DMS53 (cell line): ENCODE data around the gene SMIM38.

Experiments used
- DNase-seq: peaks from one replicate; lab custom pipeline; 2025; lab: John Stamatoyannopoulos, UW

Gene SMIM38

DNA sequence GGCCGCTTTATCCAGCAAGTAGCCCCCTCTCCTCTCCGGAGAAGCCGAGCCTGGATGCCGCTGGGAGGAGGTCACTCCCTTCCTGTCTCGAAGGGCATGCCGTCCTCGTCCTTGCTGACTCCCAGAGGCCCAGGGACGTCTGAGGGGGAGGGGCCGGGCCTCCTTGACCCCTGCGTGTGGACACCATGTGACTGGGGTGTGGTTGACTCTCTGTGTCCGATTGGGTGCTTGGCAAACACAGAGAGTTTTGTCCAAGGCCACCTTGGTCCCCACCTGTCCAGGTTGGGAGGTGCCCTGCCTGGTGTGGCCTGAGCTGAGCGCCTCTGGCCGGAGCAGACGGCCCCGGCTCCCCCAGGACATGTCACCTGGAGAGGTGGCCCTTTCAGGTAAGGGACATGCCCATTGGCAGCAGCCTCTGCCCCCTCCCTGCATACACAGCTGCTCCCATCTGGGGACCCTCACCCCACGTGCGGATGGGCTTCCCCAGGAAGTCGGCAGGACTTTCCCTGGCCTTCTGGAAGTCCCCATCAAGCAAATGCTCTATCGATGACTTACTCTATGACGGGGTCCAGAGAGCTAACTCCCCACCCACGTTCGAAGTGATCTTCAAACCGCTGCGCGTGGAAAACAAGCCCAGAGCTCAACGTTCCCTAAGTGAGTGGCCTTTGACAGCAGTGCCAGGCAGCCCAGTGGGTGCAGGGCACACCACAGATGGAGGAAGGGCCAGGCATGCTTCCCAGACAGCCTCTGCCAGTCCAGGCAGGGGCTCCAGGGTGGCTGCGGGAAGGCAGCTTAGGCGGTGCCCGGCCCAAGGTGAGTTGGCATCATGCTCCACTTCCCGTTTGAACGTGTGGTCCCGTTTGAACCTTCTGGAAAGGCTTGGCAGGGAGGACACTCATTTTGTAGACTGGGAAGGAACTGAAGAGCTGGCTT, at the start of gene SMIM38:
Gene SMIM38 (plus strand): TSS at position 634 of the 933 bp plus-strand sequence. CDS start 1,912 bp downstream, outside the sequence.
- DNase-seq = no peak

DNA sequence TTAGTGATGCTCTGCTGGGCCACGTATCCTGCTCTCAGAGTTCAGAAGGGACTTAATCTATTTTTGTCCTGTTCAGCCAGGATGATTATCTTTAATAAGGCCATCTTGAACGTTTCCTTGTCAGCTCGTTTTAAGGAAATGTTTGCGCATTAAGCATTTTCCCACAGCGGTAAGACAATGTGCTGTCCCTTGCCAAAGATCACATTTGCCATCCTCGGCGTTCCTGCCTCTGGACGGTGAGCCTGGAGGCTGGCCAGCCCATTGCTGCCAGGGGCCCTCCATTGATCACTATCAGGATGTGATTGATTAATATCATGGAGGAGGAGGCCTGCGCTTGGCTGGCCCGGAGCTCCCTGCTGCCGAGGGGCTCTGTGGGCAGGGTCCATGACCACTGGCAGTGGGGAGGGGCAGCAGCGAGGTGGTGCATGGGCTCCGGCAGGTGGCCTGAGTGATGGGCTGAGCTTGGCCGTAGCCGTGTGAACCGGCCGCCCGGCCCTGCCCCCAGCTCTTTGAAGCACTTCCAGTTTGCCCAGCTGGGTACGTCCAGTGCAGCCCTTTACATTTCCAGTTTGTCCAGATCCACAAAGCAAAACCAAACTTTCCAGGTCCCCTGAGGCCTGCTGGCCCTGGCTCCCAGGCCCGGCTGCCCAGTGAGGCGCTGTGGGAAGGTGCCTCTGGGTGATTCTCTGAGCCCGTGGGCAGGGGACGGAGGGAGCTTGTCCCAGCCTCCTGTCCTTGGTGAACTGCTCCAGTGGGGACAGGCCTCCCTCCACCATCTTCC, 49.5 kb upstream of the SMIM38 start:
- no peak for DNase-seq

DNA sequence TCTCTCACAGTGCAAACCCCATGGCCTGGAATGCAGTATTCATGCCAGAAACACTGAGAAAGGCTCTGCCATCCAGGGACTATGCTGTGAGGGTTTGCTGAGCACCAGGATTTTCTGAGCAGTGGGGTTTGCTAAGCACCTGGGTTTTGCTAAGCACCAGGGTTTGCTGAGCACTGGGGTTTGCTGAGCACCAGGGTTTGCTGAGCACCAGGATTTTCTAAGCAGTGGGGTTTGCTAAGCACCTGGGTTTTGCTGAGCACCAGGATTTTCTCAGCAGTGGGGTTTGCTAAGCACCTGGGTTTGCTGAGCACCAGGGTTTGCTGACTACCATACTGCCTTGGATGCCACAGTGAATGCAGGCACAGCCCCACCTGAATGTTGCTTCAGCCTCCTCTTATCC, 48.3 kb upstream of the SMIM38 start:
- no peak for DNase-seq

DNA sequence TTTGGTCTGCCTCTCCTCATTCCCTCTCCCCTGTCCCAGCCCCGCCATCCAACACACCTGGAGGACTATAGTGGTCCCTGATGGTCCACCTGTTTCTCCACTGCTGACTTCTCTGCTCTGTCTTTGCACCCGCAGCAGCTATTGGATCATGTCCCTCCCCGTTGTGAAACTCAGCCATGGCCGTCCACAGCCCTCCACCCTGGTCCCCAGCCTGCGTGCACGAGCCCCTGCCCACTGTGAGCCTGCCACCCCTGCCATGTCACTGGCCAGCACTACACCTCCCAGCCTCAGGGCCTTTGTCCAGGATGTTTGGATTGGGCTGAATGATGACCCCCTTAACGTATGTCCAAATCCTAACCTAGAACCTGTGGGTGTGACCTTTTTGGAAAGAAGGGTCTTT, 47.7 kb upstream of the SMIM38 start:
- no peak for DNase-seq

DNA sequence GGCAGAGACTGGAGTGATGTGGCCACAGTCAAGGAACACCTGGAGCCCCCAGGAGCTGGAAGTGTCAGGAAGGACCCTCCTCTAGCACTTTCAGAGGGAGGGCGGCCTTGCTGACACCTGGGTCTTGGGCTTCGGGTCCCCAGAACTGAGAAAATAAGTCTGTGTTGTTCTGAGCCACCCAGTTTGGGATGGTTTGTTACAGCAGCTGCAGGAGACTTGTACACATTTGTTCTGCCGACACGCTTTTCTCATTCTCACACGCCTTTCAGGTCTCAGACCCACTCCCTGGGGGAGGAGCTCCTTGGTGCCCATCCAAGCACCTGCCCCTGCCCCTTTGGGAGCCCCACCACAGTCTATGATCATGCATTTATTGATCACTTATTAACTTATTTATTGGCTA, 47.2 kb upstream of the SMIM38 start:
- no peak for DNase-seq

DNA sequence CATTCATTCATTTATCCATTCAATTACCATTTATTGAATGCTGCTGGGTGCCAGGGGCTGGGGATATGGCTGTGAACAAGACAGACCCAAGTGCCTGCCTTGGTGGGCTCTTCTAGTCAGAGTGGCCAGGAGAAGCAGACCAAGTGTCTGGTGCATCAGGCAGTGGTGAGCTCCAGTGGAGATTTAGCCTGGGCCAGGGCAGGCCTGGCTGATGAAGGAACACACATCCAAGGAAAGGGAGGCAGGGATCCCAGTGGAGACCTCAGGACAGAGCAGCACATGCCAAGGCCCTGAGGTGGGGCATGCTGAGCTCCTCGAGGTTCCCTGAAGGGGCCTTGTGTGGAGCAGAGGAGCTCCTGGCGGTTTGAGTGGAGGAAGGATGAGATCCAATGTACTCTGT, 46.6 kb upstream of the SMIM38 start:
- DNase-seq = no peak

DNA sequence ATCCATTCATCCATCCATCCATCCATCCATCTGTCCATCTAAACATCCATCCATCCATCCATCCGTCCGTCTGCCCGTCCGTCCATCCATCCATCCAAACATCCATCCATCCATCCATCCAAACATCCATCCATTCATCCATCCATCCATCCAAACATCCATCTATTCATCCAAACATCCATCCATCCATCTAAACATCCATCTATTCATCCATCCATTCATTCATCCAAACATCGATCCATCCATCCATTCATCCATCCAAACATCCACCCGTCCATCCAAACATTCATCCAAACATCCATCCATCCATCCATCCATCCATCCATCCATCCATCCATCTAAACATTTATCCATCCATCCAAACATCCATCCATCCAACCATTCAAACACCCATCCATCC, 45.3 kb upstream of the SMIM38 start:
- no peak for DNase-seq

DNA sequence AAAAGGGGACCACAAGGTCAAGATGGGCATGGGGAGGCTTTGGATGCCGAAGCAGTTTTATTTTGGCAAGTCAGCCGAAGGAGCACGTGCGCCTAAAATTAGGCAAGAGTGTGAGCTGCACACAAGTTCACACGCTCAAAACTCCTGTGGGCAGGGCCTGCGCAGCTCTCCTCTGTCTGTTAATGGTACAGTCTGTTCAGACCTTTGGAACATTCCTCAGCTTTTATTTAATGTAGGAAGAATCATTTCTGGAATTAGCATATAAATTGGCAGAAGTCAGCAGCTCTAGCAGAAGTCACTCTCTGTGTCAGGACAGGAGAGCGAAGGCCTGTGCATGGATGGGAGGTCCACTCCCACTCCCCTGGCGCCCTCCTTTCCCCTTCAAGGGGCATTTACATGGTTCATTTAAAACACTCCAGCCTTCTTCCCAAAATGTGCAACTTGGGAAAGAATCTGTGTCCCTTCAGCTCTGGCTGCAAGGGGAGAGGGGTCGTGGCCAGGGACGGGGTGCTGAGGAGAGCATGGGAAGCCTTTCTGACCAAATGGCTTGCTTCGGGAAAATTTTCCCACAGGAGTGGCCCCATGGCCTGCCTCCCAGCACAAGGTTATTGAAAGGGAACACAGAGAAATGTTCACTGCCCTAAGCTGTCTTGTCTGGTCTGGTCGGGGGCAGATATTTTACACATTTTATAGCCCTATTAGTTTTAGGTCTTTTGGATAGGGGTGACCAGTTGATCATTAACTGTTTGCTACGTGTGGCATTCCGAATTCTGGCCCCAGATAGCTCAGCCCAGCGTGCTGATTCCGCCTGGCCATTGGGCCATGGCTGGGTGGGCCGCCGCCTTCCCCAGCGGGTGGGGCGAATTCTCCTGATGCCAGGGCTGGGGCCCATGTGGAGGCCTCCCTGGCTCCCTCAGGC, 43.9 kb upstream of the SMIM38 start:
- no peak for DNase-seq

DNA sequence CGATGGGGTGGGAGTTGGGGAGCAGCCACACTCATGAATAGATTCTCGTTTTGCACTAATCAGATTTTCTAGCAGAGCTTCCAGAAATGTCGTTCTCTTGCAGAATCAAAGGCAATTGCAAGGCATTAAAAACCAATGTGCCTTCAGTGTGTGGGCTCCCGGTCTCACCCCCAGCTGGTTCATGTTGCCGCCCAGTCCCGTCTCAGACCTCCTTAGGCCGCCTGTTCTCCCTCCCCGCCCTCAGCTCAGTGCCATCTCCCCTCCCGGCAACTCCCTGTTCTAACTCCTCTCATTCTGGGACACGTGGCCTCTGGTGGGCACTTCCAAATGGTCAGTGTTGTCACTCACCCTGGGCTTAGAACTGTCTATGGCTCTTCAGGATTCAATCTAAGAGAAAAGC, 42.5 kb upstream of the SMIM38 start:
- no peak for DNase-seq

DNA sequence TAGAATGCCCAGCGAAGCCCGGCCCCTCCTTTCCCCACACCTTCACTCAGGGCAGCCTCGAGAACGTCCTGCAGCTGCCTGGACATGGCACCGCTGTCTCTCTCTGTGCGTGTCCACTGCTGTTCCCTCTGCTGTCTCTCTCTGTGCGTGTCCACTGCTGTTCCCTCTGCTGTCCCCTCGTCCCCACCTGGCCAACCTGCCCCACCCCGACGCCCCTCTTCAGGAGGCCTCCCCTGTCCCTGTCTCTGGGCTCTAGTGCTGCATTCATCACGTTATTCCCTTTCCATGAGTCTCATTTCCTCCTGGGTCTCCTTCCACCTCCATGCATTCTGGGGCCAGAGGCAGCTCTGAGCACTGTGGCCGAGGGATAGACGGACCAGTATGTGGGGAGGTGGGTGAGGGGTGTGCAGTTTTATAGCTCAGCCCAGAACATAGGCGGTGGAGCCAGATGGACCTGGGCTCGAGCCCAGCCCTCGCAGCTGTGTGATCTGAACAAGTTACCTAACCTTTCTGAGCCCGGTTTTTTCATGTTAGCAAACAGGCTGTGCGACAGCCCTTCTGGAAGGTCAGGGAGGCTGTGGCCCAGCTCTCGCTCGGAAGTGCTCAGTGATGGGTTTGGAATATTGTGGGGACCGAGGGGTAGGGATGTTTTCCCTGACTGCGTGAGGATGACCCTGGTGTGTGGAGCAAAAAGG, 41.9 kb upstream of the SMIM38 start:
- no peak for DNase-seq

DNA sequence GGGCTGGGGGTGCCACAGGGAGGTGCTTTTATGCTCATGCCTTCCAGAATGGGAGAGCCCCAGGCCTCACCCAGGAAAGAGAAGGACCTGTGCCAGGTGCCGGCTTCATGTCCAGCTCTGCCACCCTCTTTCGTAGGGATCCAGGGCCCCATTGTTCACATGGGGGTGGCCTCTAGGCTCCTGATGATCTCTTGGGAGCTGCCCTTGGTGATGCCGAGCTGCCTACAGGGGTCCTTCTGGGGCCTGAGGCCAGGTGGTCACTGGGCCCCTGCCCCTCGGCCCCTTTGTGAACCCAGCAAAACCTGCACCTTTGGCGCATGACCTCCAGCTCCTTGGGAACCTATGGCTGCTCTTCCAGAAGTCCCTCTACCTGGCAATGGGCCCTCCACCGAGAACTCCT, 41.4 kb upstream of the SMIM38 start:
- DNase-seq = no peak

DNA sequence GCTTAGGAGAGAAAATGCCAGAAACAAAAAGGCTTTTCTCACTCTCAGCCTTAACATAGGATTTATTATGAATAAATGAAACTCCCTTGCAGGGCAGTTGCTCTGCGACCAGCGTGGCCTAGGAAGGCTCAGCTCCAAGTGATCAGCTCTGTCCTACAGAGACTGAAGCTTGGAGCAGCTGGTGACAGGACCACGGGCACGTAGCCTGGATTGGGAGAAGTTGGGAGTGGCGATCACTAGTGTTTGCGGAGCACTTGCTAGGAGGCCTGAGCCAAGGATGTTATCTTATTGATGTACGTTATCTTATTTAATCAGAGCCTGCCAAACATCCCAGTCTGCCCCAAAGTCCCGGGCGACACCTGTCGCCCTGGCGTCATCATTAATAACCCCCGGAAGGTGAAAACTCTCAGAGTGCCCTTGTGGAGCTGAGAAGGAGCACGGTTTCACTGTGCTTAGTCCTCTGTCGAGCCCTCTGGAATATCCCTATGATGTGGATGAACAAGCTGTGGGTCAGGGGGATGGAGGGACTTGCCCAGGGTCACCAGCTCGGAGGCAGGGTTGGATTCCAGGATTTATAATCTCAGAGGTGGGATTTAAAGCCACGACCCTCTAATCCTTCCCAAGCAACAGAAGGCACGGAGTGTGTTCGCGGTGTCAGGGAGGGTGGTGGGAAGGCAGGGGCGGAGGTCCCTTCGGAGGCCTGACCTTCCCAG, 40.8 kb upstream of the SMIM38 start:
- DNase-seq = peak; percentile 65

DNA sequence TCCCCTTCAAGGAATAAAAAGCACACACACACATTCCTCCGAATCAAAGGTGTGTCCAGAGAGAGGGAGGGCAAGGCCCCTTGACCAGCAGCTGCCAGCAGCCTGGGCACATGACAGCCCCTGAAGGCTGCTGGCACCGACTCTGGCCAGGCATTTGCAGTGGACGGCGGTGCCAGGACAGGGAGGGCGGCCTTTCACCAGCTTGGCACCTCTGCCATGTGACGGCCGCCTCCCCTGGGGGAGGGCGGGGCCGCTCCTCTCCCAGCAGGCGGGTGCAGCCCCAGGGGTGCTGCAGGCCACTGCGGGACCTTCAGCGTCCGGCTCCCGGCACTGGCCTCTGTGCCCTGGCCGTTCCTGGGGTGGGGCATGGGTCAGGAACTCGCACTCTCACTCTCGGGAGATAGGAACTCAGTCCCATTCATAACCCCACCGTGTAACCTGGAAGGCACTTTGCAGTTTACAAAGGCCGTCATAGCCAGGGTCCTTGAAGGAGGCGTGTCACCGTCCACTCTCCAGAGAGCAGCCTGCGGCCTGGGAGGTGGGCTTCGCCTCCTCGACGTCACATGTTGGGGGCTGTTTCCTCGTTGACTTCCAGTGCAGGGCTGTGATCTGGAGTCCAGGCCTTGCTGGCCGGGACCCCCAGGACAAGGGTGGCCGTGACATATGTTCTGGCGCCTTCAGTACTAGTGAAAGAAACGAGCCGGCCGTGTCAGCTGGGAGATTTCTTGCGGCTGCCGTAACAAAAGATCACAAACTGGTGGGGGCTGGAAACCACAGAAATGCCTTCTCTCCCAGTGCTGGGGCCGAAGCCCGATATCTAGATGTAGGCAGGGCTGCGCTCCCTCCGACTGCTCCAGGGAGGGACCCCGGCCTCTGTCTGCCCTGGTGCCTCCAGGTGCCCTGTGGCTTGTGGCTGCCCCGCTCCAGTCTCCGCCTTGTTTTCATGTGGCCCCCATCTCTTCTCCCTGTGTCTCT, 39.9 kb upstream of the SMIM38 start:
- DNase-seq = peak; percentile 48

DNA sequence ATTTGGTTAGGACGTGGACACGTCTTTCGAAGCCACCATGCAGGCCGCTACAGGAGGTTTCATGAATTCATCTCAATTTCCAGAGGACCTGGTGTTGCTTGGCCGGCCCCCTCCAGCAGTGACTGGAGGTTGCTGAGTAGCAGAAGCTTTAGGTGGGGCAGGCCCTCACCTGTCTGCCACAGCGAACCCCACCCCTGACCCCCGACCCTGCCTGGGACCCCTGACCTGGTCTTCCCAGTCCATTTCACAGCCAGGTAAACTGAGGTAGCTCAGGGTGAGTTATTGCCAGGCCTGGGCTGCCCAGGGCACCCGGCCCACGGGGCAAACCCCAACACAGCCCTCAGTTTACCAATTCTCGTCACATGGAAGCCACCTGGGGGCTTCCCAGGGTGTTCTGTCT, 39.1 kb upstream of the SMIM38 start:
- no peak for DNase-seq

DNA sequence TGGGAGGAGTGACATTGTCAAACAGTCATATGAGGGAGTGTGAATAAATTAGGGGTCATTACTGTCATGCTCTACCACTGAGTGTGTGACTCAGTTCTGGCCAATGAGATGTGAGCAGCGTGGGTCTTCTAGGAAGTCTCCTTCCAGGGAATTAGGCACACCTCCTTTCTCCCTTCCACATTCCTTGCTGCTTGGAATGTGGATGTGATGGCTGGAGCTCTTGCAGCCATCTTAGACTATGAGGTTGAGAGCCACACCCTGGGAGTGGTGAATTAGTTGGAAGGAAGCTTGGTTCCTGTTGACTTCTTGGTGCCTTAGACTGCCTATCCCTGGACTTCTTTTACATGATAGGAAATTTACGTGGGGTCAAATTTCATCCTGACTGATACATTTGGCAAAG, 36.5 kb upstream of the SMIM38 start:
- no peak for DNase-seq

DNA sequence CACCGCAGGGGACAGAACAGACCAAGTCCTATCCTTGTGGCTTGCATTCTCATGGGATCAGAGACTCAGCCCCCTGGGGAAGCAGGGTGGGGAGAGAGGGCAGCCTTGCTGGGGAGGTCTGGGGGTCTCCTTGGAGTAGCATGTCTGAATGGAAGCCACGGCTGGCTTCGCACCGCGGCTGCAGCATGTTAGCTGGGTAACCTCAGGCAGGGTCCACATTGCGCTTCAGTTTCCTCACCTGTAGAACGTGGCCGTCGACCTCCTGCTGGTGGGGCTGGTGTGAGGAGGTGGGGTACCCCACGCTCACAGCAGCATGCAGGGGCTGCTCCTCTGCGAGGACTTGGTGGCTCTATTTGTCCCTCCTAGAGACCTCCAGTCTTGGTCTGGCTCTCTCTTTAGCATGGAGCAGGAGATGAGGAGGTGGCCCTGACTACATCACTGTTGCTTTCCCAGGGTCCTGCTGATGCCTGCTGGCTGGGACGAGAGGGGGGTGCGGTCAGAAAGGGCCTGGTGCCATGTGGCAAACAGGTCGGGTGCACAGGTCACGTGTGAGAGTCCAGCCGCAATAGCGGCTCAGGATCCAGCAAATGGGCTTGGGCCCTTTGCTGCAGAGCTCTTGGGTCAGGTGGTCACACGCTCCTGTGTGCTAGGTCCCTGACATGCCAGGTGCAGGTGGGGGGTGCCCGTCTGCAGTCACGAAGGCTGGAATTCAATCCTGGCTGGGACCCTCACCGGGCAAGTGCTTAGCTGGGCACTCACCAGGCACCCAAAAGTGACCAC, 35.4 kb upstream of the SMIM38 start:
- no peak for DNase-seq

DNA sequence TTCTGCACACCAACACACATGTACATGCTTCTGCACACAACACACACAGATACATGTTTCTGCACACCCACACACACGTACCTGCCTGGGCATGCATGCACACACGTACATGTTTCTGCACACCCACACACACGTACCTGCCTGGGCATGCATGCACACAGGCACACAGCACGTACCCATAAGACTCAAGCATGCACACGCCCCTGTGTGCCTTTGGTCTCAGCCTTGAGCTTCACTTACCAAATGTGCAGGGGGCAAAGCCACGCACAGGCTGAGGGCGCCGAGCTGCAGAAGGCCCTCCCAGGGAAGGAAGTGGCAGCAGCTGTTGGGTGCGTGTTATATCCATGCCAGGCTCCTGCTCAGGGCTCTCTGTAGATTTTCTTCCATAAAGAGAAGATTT, 34.7 kb upstream of the SMIM38 start:
- DNase-seq = no peak

DNA sequence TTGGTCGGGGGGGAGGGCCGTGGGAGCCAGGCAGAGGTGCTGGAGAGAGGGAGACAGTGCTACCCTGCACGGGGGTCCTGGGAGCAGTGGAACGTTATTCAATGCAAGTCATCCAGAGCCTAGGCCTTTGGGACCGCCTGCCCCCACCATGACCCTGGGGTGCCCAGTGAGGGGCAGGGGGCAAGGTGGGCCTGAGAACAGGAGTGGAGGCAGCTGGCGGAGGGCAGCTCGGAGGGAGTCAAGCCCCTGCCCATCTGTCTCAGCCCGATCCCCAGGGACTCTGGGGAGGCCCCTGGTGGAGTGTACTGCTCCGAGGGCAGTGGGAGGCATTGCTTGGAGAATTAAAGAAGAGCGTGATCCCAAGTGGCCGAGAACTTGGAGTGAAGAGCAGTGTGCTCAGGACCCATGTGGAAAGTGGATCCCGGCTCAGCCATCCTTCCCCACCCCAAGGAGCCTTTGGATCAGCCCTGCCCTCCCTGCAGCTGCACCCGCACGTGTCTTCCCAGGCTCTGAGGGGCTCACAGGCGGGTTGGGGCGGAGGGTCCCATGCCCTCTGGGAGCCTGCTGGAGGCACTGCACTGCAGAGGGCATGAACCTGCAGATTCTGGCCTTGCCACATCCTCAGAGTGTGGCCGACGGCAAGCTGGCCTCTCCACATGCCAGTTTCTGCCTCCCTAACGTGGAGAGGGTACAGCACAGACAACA, 34.0 kb upstream of the SMIM38 start:
- DNase-seq = no peak
